GM21360 (cell line): Measurements from ENCODE around the gene B4GALT2.

ENCODE experiments used
- ATAC-seq: cut with Tn5 transposase; IDR thresholded peaks from one replicate; pipeline ENCODE4 v1.9.1; 2021; ENCODE audit warnings: mild to moderate bottlenecking, moderate library complexity; ENCODE audit not compliant: unreplicated experiment

Gene B4GALT2

DNA sequence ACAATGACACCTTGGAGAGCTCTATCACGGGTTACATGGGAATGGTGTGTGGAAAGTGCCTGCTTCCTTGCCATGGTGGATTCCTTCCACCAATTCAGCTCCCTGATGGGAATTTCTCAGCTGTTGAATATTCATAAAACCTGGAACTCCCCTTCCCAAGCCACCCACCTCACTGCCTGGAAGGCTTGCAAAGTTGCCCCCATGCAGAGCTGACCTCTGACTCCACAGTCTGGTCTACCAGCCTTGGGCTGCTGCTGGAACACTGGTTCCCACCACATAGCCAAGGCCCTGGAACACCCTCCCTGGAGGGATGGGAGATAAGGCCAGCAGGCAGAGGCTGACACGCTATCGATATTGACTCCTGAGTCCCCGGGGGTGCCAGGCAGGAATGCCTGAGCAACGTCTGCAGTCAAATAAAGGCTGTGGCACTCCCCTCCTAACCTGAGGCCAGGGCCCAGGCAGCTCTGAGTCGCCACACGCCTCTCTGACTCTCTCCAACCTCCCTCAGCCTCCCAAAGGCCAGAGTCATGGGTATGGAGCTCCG, 21.2 kb downstream of the B4GALT2 start:
- ATAC-seq, result no peak

DNA sequence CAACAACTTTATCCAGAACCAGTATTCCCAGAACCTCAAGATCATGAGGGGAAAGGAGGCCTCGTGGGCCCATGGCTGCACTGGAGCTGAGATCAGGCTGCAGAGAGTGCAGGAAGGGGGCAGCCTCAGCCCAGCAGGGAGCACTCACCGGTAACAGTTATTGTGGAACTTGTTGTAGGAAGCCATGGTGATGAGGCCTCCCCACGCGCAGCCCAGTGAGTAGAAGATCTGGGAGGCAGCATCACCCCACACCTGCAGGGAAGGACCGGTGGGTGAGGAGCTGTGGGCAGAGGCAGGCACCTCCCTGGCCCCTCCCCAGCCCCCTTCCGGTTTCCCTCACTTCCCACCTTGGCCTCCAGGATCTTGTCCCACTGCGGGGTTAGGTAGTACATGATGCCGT, 23.2 kb downstream of the B4GALT2 start:
- no peak for ATAC-seq

DNA sequence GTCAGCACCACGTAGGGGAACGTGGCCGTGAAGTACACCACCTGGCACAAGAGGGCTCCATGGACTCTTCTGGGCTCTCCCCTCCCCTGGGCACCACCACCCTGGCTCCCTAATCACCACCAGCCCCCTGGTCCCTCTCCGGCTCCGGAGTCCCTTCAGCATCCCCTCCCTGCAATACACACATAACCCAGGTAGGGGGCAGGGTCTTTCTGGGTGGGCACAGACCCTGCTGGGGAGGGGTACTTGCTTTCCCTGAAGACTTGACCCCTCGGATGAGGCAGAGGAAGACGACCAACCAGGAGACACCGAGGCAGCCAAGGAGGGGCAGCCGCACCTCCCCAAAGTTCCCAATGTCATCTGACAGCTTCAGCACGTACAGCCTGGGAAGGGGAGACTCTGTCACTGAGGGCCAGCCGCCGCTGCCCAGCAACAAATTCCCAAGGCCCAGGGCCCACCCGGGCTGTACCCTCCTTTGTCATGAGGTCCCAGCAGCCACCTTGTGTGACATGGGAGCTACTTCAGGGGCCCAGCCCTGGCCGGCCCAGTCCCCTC, 23.7 kb downstream of the B4GALT2 start:
- no peak for ATAC-seq

DNA sequence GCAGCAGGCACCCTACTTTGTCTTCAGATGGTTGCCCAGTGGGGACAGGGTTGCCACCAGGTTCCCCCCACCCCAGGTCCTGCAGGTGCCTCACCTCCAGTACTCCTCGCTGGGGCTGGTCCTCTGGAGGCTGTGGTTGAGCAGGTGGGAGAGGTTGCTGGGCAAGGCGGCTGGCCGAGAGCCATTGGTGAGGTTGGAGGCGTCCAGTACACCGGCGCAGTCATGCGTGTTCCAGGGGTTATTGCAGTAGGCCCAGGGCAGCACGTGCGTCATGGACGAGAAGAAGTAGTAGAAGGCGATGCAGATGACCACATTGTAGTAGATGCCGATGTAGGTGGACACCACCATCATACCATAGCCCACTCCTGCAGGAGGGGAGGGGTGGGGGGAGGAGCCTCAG, 29.2 kb downstream of the B4GALT2 start:
- no peak for ATAC-seq

DNA sequence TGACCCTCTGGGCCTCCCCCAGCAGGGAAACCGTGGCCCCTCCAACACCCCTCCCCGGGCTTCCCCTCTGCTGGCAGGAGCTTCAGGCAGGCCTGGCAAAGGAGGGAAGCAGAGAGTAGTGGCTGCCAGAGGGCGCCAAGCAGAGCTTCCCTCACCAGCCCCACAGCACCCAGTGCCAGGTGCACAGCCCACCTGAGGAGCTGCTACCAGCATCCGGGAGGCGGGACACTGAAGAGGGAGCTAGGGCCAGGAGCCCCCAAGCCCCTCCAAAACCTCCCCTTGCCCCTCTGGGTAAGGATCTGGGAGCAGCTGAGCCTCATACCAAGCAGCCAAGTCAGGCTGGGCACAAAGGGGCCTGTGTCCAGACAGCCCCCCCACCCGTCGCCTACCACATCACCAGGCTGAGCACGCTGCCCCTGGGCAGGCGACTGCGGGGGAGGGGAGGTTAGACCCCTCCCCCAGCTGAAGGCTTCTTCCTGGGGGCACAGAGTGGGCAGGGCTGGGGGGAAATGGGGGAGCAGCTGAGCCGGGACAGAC, 32.0 kb downstream of the B4GALT2 start:
- ATAC-seq, result no peak

DNA sequence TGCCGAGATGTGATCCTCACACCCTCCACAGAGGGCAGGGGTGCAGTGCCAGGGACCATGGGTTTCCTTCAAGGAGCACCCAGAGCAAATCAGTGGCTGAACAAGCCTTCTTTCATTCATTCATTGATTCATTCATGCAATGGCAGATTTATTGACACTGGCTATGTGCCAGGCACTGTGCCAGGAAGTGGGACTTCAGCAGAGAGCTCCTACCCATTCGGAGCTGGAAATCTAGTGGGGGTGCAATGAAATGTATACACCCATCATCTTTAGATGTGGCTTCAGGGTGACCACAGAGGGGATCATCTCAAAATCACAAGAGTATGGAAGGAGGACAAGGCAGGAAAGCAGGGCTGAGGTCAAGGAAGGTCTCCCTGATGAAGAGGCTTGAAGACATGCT, 33.4 kb downstream of the B4GALT2 start:
- no peak for ATAC-seq

DNA sequence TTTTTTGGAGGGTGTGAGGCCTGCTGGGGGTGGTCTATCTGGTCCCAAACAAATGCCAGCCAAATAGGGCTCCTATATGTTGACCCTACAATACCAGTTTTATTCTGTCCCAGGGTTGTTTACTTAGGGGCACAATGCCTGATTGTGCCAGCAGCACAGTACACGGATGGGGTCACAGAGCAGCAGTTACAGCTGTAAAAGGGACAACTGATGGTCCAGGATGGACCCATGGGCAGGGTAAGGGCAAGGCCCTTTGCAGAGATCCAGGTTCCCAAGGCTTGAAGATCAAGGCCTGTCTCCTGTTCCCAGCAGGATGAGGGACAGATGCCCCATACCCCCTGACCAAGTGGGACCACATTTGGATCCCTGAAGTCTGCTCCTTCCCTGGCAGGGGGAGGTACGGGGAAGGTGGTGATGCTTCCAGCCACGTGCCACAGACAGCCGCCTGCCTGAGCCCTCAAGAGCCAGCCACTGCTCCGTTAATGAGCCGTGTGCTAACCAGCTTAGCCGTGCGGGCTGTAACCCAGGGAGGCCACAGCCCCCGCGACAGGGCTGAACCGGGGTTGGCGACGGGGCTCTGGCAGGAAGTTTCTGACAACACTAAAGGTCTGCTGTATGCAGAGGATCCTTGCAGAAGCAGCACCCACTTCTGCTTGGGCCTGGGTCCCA, 34.1 kb downstream of the B4GALT2 start:
- no peak for ATAC-seq

DNA sequence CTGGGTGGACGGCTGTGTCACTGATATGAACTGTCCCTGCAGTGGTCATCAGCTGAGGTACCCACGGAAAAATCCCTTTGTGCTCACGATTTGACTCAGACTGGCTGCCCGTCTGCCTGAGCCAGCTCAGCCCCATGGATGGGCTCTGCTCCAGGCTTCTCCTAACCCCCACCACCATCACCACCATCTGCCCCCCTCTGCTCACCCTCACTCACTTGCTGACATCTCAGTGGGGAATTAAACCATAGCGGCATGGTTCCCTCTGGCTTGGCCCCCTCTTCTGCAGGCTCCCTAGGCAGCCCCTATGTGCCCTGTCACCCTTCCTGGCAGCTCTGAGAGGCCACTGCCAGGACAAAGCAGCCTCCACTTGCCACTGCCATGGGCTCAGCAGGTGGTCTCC, 34.9 kb downstream of the B4GALT2 start:
- no peak for ATAC-seq

DNA sequence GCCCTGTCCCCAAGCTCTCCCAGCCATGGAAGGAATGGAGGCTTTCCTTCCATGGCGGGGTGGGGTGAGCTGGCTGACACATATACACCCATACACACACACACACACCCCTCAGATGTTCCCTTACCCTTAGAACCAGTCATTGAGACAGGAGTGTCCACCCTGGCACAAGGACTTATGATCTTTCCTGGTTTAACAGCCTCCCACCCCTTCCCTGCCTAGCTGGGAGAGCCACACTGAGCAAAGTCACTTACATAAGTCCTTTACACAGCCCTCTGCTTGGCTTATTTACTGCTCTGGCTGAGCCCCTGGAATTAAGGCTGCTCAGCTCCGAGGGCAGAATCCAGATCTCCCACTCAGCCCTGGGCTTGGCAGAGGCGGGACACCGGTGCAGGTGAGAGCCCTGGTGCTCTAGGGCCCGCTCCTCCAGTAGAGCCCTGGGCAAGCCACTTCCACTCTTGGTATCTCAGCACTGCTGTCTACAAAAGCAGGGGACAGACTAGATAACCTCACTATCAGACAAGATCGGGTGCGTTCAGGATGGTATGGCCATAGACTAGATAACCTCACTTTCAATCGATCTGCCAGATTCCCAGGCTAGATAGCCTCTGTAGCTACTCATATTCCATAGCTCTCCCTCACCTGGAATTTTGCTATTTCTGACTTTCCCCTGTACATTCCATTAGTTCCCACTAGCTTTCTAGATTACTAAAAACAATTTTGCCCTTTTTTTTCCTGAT, 35.5 kb downstream of the B4GALT2 start:
- no peak for ATAC-seq

DNA sequence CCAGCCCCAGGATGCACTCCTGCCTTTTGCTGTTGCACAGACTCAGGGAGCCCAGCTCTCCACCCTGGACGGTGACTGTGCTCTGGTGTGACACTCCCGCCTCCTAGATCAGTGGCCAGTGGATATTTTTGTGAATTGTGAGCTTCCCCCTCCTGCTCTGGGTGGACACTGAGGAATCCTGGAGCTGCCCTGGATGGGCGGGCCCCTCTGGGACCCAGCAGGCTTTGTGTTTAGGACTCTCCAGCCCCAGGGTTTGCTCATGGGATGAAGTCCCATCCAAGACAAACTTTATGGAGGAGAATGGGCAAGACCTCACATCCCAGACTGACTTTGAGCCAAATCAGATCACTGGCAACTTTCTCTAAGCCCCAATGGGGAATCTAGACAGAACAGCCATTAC, 36.2 kb downstream of the B4GALT2 start:
- ATAC-seq, result no peak

DNA sequence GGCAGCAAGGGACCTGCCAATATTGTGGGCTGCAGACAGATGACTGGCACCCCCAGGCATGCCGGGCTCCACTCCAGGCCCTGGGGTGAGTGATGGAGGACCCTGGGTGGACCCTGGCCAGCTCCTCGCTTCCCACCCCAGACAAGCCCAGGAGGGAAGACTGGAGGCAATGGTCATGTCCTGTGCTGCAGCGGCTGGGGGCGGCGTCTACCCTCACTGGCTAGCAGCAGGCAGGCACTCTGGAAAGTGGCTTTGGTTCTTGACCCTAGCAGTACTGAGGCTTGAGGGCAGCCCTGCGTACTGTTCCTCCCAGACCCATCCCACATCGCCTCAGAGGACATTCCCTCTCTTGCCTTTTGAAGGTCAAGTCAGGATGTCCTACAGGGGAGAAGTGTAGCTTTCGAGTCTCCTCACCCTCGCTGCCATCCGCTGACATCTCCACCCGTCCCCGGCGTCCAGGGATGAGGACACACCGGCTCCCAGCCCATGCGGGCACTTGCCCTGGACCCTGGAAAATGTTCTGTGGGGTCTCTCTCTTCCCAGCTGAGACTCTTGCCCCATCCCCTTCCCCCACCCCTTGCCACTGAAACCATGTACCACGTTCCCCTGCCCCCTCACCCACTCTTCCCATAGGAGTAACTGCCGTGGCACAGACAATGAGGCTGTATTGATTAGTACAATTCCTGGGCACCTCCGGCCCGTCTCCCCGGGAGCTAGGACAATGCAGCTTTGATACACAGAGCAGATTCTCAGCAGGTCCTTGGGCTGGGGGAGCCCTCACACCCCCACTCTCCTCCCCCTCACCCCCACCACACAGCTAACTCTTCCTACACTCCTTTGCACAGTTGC, 37.3 kb downstream of the B4GALT2 start:
- no peak for ATAC-seq

DNA sequence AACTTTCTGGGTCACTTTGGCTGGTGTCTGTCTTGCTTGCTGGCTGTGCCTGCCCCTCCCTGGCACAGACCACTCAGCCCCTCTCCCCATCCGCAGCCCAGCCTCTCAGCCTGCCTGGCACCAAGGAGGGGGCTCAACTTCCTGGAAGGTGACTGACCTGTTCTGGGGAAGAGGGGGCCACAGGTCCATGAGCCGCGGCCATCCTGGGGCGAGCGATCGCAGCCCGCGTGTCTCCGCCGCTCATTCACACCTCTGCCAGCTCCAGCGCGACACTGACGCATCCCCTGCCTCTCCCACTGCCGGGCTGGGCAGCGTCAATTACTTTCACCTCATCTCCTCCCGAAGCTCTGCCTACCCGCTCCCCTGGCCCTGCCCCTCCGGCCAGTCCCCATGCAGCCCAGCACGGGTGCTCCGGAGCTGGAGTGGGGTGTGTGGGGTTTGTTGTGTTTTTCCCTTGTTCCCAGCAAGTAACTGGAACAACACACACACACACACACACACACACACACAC, 37.9 kb downstream of the B4GALT2 start:
- ATAC-seq, result no peak

DNA sequence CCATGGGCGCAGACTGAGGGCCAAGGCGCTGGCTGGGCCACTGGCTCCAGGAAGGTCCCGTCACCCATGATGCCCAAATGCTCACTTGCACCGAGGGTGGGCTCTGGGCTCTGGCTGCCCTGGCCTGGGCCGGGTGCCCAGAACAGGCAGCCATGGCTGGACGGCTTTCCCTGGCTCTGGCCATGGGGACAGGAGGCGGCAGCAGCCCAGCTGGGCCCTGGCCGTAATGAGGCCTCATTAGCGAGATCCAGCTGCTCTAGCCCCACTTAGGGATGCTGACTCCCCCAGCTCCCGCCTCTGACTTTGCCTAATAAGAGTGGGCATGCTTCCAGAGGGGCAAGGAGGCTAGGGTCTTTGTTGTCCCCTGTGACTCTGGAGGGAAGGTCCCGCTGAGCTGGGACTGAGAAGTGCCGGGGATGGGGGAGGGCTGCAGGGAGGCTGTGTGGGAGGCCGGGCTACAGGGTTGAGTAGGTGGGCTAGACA, 40.5 kb downstream of the B4GALT2 start:
- no peak for ATAC-seq

DNA sequence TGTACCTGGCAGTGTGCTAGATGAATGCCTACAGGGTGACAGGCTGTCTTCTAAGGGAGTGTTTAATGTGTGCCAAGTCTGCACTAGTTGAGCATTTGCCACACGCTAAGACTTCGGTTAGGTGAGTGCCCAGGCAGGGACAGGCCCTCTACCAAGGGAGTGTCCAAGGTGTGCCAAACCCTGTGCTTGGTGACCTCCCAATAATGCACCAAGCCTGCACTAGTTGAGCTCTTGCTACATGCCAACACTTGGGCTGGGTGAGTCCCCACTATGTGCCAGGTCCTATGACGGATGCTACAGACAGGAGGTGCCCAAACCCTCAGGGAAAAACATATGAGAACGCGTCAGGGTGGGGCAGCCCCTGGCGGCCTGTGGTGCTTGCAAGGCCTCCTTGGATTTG, 41.5 kb downstream of the B4GALT2 start:
- no peak for ATAC-seq

DNA sequence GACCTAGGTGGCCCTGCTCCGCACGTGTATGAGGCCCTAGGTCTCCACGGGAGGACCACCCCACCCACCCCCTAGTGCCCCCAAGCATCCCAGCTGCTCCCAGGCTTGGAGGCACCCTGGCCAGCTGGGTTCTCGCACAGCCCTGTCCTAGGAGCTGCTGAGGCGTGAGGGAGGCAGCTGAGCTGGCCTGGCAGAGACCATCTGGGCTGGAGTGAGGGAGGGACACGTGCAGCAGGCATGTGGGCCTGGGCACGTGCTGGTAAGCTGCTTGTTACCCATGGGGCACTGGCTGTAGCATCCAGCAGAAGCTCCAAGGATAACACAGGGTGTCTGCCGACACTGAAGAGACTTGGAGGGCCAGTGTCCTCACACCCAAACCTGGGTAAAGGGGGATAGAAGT, 42.1 kb downstream of the B4GALT2 start:
- no peak for ATAC-seq

DNA sequence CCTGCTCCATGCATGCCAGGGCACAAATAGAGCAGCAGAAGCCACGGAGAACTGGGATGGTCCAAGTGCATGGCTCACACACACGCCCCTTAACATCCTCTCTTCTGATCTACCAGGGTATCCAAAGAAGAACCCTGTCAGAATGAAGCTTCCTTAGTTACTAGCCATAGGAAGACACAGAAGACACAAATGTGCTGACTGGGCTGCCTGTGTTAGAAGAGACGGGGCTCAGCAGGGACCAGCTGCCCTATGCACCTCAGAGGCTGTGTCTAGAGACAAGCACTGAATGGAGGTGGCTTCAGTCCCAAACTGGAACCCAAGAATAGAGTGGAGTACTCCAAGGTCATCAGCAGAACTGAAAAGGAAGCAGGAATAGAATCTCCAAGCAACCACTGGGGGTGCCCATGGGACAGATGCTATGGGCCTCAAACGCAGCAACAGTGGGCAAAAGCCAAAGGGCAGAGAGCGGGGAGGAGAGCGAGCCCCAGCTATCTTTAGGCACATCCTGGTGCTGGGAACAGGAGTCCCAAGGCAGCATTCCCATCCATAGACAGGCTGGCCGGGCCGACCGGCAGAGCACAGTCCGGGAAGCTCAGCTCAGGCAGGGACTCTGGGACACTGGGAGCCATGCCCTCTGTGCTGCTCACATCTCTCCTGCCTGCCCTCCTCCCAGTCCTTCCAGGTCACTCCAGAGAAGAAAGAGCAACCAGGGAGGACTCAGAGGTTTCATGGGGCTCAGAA, 42.7 kb downstream of the B4GALT2 start:
- ATAC-seq, result no peak

DNA sequence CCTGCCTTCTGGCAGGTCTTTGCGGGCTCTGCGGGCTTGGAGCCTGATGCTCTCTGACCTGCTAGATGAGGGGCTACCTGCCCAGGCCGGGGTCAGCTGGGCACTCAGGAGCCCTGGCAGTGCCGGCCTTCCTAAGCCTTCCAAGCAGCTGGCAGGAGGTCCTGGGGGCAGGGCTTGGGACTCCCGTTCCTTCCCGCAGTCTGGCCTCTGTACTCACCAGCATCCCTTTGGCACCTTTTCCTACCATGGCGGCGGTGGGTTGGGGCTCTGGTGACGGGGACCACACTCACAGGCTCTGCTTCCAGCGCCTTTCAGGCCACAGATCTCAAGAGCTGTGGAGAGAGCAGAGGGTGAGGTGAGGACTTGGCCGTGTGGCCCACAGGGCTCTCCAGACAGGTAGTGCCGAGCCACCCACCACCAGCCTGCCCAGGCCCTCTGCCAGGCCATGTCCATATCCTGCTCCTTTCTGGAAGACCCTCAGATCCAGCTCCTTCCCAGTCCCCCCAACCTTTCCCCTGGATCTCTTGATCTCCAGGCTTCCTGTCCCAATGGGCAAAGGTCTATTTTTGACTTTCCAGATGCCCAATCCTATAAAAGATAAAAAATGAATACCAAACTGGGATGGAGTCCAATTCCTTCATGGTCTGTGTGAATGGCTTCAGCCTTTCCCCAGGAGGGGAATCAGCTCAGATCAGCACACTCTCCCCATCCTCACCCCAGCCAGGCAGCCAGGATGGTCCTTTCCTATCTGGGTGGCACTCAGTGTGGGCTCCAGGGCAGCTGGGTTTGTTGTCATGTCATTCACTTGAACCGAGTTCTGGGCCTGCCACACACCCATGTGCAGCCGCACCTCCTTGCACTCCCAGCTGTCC, 45.3 kb downstream of the B4GALT2 start:
- no peak for ATAC-seq

DNA sequence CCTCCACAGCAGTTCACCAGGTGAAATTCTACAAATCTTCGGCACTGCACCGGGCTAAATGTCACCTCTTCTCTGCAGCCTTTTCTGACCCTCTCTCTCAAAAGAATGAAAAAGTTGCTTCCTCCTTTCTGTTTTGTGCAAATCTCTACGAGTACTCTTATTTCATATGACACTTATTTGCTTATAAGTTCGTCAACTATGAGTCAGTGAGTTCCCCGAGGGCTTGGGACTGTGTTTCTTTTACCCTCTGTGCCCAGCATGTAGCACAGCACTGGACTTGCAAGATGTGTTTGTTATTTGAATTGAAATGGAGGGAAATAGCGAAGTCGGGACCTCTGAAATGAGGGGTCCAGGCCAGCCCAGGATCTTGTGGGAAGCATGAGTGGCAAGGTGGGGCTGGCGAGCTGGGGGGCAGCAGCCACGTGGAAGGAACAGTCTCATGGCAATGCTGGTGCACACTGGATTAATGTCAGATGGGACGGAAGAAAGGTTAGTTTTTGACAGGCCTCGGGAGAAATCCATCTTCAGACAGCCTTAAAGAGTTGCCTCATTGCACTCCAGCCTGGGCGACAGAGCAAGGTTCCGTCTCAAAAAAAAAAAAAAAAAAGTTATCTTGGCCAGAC, 46.0 kb downstream of the B4GALT2 start:
- ATAC-seq, result no peak

DNA sequence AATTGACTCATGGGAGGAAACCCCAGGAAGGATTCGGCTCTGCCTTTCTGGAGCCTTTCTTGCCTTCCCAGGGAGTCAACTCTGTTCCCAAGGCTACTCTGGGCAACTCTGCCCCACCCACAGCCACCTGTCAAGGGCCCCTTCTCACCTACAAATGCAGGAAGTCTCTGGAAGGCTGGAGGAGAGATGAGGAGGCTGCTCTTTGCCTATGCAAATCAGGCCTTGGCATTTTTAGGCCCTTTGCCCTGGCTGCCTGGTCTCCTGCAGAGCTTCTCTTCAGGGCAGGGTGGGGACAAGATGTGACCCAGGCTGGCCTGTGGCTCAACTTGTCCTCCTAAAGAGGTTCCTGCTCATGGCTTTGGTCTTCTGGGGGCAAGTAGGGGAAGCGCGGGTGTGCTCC, 46.8 kb downstream of the B4GALT2 start:
- ATAC-seq, result no peak
